ENCODE results near the gene RNF8. TPM values are rescaled to one million over a fixed set of nuclear protein-coding genes. Genes with fewer than 3 reads are reported as not detected.

The RNF8 gene
- total RNA-seq, 1 donor from 2014 or later, result 18.0 TPM

DNA sequence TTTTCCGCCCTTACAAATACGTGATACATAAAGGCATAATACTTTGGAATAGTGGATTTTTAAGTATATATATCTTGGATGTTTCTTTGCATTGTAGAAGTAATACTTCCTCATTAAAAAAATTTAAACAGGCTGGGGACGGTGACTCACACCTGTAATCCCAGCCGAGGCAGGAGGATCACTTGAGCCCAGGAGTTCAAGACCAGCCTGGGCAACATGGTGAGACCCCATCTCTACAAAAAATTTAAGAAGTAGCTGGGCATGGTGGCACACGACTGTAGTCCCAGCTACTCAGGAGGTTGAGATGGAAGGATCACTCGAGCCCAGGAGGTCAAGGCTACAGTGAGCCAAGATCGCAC, 38.6 kb upstream of the RNF8 start:
- no peak for DNase-seq (ENCODE audit: low read depth)
- H3K4me3 ChIP-seq (ENCODE audit: low read depth, low read length), result no peak overlapping the region
- TF ChIP-seq, protein P1, sequence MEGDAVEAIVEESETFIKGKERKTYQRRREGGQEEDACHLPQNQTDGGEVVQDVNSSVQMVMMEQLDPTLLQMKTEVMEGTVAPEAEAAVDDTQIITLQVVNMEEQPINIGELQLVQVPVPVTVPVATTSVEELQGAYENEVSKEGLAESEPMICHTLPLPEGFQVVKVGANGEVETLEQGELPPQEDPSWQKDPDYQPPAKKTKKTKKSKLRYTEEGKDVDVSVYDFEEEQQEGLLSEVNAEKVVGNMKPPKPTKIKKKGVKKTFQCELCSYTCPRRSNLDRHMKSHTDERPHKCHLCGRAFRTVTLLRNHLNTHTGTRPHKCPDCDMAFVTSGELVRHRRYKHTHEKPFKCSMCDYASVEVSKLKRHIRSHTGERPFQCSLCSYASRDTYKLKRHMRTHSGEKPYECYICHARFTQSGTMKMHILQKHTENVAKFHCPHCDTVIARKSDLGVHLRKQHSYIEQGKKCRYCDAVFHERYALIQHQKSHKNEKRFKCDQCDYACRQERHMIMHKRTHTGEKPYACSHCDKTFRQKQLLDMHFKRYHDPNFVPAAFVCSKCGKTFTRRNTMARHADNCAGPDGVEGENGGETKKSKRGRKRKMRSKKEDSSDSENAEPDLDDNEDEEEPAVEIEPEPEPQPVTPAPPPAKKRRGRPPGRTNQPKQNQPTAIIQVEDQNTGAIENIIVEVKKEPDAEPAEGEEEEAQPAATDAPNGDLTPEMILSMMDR (conservative IDR thresholded peaks at IDR 0.05; ENCODE audit: low read depth, low read length), result no peak

DNA sequence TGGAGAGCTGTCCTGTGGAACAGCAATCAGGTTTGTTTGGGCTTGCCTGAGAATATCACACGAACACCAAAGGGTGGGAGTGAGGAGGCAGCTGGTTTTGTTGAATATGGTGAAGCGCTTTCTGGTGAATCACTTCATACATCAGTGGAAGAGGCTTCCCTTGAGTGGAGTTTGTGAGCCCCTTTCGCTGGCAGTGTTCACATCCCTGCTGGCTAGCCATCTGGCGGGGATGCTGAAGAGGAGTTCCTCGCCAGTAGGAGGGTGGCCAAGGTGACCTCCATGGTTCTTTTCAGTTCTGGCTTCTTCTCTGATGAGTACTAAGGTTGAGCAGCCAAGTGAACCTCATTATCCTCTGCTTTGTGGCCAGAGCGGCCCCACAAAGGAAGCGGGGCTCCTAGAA, 37.7 kb upstream of the RNF8 start:
- TF ChIP-seq, protein P1 (conservative IDR thresholded peaks at IDR 0.05; ENCODE audit: low read depth, low read length), result no peak
- no peak for DNase-seq (ENCODE audit: low read depth)
- H3K4me3 ChIP-seq (ENCODE audit: low read depth, low read length), result no peak overlapping the region

DNA sequence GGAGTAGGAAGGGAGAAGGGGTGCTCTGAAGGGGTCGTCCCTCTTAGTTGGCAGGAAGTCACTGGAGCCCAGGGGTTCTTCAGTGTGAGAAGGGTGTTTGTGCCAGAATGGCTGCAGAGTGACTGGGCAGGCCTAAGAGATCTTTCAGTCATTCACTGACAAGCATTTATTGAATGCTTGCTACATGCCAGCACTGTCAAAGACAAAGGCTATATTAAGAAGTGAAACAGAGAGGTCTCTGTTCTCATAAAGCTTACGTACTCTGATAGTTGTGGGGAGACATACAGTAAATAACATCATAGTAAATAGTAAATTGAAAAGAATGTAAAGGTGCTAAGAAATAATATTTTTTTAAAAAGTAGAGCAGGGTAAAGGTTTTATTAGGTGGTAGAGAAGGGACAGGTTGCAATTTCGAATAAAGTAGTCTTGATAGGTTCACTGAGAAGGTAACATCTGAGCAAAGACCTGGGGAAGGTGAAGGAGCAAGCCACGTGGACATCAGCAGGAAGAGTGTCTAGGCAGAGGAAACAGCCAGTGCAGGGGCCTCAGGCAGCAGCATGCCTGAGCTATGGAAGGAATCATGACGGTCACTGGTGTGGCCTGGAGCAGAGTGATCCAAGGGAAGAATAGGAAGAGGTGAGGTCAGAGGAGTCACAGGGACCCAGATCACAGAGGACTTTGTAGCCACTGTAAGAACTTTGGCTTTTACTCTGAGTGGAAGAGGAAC, 36.3 kb upstream of the RNF8 start:
- no peak overlapping the region for H3K4me3 ChIP-seq (ENCODE audit: low read depth, low read length)
- DNase-seq (ENCODE audit: low read depth), result no peak

DNA sequence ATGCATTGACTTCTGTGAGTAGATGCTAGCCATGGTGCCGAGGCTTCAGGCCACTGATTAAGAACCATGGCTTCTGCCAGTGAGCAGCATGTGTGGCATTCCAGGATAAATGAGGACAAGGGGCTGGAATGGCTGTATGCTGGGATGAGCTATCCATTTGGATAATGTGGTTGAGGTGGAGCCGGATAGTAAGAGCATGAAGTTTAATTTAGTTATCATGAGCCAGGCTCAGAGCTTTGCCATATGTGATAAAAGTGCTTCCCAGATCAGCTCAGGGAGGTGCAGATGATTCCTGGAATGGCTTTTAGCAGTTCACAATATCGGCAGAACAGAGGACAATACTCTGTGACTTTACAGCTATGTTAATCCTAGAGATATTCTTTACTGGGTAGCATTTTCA, 34.6 kb upstream of the RNF8 start:
- TF ChIP-seq, protein P1 (conservative IDR thresholded peaks at IDR 0.05; ENCODE audit: low read depth, low read length), result no peak
- DNase-seq (ENCODE audit: low read depth), result no peak
- H3K4me3 ChIP-seq (ENCODE audit: low read depth, low read length), result no peak overlapping the region

More for the DNA sequence above, 36.3 kb upstream of the RNF8 start:
- TF ChIP-seq, protein P1 (conservative IDR thresholded peaks at IDR 0.05; ENCODE audit: low read depth, low read length), result no peak

DNA sequence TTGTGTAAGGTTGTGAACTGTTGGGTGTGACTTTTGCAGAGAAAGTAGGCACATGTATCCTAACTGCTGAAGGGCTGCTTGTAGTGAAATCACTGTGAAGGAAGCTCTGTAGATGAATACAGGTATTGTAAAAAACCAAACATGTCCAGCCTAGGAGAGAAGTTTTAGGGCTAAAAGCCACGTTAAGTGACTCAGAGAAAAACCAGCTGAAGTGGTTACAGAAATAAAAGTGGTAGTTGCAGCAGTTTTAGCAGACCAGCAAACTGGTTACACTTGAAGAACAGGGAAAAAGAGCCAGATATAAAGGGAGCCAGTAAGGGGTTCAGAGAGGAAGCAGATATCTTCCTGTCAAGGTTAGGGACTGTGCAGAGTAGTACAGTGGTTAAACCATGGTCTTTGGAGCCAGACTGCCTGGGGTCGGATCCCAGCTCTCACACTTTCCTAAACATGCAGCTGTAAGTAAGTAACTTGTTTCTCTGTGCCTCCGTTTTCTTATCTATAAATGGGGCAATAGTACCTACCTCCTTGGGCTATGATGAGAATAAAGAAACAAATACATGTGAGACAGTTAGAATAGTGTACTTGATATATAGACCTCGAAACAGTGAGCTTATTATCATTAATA, 33.8 kb upstream of the RNF8 start:
- no peak overlapping the region for H3K4me3 ChIP-seq (ENCODE audit: low read depth, low read length)
- TF ChIP-seq, protein P1 (conservative IDR thresholded peaks at IDR 0.05; ENCODE audit: low read depth, low read length), result no peak
- no peak for DNase-seq (ENCODE audit: low read depth)

DNA sequence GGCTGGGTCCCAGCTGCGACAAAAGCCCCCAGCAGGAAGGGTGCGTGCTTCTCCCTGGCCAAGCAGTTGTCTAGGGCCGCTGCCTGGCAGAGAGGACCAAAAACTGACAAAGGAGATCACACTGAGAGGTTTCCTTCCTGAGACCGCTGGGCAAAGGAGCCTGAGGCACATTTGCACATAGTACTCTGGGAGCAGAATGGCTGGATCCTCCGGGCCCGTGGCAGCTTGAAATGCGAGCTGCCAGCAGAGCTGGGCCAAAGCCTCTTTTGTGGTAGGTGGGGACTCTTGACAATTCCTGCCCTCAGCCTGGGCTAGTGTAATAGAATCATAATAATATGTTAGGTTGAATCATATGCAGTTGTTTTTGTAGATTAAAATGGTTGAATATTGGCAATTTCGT, 33.1 kb upstream of the RNF8 start:
- TF ChIP-seq, protein P1 (conservative IDR thresholded peaks at IDR 0.05; ENCODE audit: low read depth, low read length), result no peak
- DNase-seq (ENCODE audit: low read depth), result no peak
- H3K4me3 ChIP-seq (ENCODE audit: low read depth, low read length), result no peak overlapping the region

DNA sequence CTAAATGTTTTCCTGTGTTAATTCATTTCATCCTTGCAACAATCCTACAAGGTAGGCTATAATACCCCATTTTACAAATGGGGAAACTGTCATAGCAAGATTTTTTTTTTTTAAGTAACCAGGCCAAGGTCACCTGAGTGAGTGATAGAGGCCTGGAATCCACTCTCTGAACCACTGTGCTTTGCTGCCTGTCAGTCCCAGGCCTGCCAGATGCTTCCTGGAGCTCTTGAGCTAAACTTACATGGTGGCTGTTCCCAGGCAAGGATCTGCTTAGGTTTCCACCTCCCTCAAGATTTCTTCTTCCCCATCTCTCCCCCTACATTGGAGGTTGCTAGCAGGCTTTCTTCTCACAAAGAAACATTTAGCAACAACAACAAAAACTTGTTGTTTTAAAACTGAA, 32.7 kb upstream of the RNF8 start:
- no peak overlapping the region for H3K4me3 ChIP-seq (ENCODE audit: low read depth, low read length)
- TF ChIP-seq, protein P1 (conservative IDR thresholded peaks at IDR 0.05; ENCODE audit: low read depth, low read length), result no peak
- DNase-seq (ENCODE audit: low read depth), result no peak
